RWPE1 (cell line): ENCODE results near the gene CENPO.

Source experiments
- CTCF ChIA-PET: fragments of 350-600 bp; sonication (Branson Sonifier 250); formaldehyde crosslinking; extraction: SDS; loops from one replicate; lab custom pipeline; 2021; lab: Yijun Ruan, JAX
- POLR2A ChIA-PET: fragments of 400-600 bp; formaldehyde crosslinking; extraction: SDS; loops from one replicate; lab custom pipeline; 2020; ENCODE audit warnings: antibody characterized with exemption; ENCODE audit not compliant: low non-redundant PET; lab: Yijun Ruan, JAX
- DNase-seq: peaks from one replicate; pipeline ENCODE4 v3.0.0; 2012; ENCODE audit warnings: low spot score
- H3K27ac ChIP-seq: fragments of 450-650 bp; 2 replicates; pipeline ENCODE4 v1.5.1; 2017
- TF ChIP-seq, protein P1 (sequence below): fragments of 450-650 bp; conservative IDR thresholded peaks from 2 replicates; pipeline ENCODE4 v1.5.1; 2017; ENCODE audit warnings: low read depth, mild to moderate bottlenecking

CENPO gene

DNA sequence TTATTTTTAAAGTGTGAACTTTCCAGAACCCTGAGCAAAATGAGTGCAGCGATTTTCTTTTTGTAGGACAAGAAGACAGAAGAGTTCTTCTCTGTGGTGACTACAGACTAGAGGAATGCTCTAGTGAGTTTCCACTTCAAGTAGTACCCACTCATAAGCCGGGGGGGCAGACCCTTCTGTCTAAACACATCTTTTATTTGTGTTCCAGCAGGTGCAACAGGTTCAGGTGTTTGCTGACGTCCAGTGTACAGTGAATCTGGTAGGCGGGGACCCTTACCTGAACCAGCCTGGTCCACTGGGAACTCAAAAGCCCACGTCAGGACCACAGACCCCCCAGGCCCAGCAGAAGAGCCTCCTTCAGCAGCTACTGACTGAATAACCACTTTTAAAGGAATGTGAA is 25.2 kb upstream of the CENPO start:
- DNase-seq = no peak
- ChIA-PET CTCF (no interaction called here), POLR2A (no interaction called here)
- H3K27ac ChIP-seq = no peak overlapping the region
- TF ChIP-seq, protein P1, sequence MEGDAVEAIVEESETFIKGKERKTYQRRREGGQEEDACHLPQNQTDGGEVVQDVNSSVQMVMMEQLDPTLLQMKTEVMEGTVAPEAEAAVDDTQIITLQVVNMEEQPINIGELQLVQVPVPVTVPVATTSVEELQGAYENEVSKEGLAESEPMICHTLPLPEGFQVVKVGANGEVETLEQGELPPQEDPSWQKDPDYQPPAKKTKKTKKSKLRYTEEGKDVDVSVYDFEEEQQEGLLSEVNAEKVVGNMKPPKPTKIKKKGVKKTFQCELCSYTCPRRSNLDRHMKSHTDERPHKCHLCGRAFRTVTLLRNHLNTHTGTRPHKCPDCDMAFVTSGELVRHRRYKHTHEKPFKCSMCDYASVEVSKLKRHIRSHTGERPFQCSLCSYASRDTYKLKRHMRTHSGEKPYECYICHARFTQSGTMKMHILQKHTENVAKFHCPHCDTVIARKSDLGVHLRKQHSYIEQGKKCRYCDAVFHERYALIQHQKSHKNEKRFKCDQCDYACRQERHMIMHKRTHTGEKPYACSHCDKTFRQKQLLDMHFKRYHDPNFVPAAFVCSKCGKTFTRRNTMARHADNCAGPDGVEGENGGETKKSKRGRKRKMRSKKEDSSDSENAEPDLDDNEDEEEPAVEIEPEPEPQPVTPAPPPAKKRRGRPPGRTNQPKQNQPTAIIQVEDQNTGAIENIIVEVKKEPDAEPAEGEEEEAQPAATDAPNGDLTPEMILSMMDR = no peak

DNA sequence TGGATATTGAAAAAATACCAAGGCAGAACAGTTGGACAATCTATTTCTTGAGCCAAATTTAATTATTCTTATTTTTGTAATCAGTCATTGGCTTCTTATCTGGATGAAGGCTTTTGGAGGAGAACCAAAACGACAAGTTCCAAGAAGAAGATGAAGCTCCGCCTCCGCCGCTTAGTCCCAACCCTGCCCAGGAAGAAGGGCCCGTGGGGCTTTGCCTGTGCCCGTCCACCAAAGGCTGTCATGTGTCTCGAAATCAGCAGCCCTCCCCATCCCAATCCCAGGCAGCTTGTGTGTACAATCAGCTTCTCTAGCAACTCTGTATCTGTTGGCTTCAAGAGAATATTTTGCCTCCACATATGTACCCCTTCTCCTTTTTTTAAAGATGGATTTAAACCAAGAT is 24.6 kb upstream of the CENPO start:
- POLR2A ChIA-PET = no interaction called here
- no peak for DNase-seq
- CTCF ChIA-PET = interaction anchor here (0.7 kb wide), 1 partner anchor 759 kb away, joined by 4 read pairs; no protein-coding TSS in a partner anchor
- TF ChIP-seq, protein P1 = no peak
- H3K27ac ChIP-seq = no peak overlapping the region

DNA sequence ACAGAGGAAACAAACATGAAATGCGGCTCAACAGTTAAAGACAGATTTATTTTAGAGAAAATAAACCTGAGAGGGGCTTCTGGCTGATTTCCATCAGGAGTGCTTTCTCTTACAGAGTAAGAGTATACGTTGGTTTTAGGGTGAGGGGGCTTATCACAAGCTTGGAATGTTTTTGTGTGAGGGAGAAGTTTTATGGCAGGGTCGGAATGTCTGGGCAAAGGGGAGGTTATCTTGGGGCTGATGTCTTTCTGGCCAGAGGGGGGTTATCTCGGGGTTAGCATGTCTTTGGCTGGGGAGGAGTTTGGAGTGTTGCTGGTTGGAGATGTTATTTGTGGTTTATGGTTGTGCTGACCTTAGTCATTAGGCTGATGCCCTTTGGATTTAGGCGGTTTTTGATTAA is 22.2 kb upstream of the CENPO start:
- DNase-seq = no peak
- no peak overlapping the region for H3K27ac ChIP-seq
- ChIA-PET POLR2A (no interaction called here), CTCF (no interaction called here)
- TF ChIP-seq, protein P1 = no peak

DNA sequence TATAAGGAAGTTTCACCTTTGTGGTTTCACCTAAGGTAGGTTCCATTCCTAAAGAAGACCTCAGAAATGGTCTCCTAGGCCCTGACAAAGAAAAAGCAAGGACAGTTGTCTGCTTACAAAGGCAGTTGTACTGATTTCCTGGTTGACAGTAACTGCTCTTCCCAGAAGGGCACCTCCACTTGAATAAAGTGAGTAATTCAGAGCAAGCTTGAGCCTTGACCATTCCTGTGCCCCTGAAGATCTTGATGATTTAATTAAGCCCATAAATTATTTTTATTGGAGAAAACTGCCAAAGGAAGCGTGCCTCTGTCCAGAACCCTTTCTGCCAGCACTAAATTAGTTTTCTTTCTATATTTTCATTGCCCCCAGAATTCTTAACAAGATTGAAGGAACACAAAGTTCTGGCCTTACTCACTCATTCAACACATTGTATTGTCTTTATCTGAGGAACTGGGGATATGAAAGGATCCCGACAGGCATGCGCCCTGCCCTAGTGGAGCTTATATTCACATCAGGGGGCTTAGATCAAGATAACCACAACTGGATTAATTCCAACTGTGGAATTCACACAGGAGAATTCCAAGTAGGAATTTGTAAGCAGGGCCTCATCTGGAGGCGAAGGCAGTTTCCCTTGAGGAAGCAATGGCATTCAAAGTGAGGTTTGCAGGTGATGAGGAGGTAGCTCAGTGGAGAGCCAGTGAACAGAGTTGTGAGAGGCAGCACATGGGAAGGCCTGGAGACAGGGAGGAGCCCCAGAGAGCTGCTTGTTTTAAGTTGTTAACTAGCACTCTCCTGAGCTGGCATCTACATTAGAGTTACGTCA is 21.2 kb upstream of the CENPO start:
- TF ChIP-seq, protein P1 = no peak
- ChIA-PET CTCF (no interaction called here), POLR2A (no interaction called here)
- no peak for DNase-seq
- no peak overlapping the region for H3K27ac ChIP-seq

DNA sequence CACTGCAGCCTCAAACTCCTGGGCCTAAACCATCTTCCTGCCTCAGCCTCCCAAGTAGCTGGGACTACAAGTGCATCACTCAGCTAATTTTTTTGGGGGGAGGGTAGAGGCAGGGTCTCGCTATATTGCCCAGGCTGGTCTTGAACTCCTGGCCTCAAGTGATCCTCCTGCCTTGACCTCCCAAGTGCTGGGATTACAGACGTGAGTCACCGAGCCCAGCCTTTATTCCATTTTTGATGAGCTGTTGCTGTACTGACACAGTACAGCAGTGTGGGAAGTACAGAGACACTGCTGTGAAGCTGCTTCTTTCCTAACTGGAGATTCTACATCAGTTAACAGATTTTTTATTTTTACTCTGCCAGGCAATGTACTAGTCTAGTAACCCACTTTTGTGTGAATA is 18.9 kb upstream of the CENPO start:
- DNase-seq = no peak
- ChIA-PET CTCF (interaction anchor here (0.6 to 0.9 kb wide), 3 partner anchors 14 to 364 kb away, joined by 3 to 4 read pairs (median 3); no protein-coding TSS in a partner anchor), POLR2A (no interaction called here)
- H3K27ac ChIP-seq = no peak overlapping the region
- TF ChIP-seq, protein P1 = no peak

DNA sequence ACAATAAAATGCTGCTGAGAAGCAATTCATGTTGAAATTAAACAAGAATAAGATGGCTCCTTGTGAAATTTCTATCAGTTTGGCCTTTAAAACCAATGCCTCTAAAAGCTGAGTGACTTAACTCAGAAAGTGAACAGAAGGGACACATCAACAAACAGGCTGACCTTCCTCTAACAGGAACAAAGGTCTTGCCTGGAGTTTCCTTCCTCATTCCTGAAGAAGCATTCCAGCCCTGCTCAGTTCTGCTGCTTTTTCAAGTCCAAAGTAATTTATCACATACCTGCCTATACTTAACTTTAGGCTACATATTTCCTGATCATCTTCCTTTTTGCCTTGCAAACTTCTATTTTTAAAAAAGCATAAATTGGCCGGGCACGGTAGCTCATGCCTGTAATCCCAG is 14.1 kb upstream of the CENPO start:
- CTCF ChIA-PET = interaction anchor here (0.7 to 2.3 kb wide), 2 partner anchors 14 to 387 kb away, joined by 3 to 13 read pairs; partner anchors contain the start of genes CENPO and PTRHD1
- TF ChIP-seq, protein P1 = no peak
- POLR2A ChIA-PET = no interaction called here
- DNase-seq = no peak
- no peak overlapping the region for H3K27ac ChIP-seq
